ENCODE results near the gene DDB1. TPM values are rescaled to one million over a fixed set of nuclear protein-coding genes. Genes with fewer than 3 reads are reported as not detected.

DDB1 gene
- total and polyA plus RNA-seq, 10 of the 15 experiments (the other 5 are each of a cell fraction or from before 2014, with no cell fraction given): 136 to 272 (median 216) TPM

DNA sequence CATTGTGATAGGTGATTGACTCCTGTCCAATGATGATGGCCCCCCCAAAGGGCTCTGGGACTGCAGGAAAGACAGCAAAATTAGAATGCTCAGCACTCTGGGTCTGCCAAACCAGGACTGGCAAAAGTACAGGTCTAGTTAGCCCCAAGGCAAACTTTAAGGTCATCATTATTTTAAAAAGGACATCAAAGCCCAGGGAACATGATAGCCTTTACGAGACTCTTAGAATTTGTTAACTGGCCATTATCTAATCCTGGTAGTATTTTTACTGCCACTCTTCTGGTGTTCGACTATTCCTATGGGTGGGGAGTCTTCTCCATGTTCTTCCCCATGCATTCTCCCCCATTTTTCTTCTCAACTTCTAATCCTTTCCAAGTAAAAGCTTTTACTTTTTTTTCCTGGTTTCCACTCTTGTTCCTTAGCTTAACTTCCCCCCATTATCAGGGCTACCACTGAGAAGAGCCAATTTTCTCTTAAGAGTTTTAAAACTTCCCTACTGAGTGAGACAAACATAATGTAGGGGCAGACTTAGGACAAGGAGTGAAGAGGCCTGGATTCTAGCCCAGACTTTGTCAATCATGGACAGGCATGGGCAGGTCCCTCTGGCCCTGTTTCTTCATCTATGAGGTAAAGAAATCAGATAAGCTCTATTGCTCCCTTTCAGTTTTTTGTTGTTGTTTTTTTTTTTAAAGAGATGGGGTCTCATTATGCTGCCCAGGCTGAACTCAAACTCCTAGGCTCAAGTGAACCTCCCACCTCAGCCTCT lies 7.1 kb downstream of the DDB1 start (continued):
- TF ChIP-seq, protein P1, sequence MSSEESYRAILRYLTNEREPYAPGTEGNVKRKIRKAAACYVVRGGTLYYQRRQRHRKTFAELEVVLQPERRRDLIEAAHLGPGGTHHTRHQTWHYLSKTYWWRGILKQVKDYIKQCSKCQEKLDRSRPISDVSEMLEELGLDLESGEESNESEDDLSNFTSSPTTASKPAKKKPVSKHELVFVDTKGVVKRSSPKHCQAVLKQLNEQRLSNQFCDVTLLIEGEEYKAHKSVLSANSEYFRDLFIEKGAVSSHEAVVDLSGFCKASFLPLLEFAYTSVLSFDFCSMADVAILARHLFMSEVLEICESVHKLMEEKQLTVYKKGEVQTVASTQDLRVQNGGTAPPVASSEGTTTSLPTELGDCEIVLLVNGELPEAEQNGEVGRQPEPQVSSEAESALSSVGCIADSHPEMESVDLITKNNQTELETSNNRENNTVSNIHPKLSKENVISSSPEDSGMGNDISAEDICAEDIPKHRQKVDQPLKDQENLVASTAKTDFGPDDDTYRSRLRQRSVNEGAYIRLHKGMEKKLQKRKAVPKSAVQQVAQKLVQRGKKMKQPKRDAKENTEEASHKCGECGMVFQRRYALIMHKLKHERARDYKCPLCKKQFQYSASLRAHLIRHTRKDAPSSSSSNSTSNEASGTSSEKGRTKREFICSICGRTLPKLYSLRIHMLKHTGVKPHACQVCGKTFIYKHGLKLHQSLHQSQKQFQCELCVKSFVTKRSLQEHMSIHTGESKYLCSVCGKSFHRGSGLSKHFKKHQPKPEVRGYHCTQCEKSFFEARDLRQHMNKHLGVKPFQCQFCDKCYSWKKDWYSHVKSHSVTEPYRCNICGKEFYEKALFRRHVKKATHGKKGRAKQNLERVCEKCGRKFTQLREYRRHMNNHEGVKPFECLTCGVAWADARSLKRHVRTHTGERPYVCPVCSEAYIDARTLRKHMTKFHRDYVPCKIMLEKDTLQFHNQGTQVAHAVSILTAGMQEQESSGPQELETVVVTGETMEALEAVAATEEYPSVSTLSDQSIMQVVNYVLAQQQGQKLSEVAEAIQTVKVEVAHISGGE (CRISPR knock-in tag; IDR thresholded peaks at IDR 0.05): no peak
- no peak for TF ChIP-seq IKZF1 (conservative IDR thresholded peaks at IDR 0.05)
- TF ChIP-seq, protein P2, sequence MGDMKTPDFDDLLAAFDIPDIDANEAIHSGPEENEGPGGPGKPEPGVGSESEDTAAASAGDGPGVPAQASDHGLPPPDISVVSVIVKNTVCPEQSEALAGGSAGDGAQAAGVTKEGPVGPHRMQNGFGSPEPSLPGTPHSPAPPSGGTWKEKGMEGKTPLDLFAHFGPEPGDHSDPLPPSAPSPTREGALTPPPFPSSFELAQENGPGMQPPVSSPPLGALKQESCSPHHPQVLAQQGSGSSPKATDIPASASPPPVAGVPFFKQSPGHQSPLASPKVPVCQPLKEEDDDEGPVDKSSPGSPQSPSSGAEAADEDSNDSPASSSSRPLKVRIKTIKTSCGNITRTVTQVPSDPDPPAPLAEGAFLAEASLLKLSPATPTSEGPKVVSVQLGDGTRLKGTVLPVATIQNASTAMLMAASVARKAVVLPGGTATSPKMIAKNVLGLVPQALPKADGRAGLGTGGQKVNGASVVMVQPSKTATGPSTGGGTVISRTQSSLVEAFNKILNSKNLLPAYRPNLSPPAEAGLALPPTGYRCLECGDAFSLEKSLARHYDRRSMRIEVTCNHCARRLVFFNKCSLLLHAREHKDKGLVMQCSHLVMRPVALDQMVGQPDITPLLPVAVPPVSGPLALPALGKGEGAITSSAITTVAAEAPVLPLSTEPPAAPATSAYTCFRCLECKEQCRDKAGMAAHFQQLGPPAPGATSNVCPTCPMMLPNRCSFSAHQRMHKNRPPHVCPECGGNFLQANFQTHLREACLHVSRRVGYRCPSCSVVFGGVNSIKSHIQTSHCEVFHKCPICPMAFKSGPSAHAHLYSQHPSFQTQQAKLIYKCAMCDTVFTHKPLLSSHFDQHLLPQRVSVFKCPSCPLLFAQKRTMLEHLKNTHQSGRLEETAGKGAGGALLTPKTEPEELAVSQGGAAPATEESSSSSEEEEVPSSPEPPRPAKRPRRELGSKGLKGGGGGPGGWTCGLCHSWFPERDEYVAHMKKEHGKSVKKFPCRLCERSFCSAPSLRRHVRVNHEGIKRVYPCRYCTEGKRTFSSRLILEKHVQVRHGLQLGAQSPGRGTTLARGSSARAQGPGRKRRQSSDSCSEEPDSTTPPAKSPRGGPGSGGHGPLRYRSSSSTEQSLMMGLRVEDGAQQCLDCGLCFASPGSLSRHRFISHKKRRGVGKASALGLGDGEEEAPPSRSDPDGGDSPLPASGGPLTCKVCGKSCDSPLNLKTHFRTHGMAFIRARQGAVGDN (IDR thresholded peaks at IDR 0.05): no peak
- TF ChIP-seq, protein P3, sequence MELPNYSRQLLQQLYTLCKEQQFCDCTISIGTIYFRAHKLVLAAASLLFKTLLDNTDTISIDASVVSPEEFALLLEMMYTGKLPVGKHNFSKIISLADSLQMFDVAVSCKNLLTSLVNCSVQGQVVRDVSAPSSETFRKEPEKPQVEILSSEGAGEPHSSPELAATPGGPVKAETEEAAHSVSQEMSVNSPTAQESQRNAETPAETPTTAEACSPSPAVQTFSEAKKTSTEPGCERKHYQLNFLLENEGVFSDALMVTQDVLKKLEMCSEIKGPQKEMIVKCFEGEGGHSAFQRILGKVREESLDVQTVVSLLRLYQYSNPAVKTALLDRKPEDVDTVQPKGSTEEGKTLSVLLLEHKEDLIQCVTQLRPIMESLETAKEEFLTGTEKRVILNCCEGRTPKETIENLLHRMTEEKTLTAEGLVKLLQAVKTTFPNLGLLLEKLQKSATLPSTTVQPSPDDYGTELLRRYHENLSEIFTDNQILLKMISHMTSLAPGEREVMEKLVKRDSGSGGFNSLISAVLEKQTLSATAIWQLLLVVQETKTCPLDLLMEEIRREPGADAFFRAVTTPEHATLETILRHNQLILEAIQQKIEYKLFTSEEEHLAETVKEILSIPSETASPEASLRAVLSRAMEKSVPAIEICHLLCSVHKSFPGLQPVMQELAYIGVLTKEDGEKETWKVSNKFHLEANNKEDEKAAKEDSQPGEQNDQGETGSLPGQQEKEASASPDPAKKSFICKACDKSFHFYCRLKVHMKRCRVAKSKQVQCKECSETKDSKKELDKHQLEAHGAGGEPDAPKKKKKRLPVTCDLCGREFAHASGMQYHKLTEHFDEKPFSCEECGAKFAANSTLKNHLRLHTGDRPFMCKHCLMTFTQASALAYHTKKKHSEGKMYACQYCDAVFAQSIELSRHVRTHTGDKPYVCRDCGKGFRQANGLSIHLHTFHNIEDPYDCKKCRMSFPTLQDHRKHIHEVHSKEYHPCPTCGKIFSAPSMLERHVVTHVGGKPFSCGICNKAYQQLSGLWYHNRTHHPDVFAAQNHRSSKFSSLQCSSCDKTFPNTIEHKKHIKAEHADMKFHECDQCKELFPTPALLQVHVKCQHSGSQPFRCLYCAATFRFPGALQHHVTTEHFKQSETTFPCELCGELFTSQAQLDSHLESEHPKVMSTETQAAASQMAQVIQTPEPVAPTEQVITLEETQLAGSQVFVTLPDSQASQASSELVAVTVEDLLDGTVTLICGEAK (IDR thresholded peaks at IDR 0.05; ENCODE audit: borderline replicate concordance): no peak
- no peak for TF ChIP-seq RUNX3 (IDR thresholded peaks at IDR 0.05; ENCODE audit: low read length)
- TF ChIP-seq HDAC6 (IDR thresholded peaks at IDR 0.05; ENCODE audit: unreplicated experiment): no peak
- no peak for TF ChIP-seq NR2F1 (conservative IDR thresholded peaks at IDR 0.05)
- TF ChIP-seq SMC3 (IDR thresholded peaks at IDR 0.05; ENCODE audit: borderline replicate concordance, low read length): no peak

Data from GM12878 (cell line).